Right lung (tissue), 5 donors: ENCODE results near the gene PKP1. TPM values are rescaled to one million over a fixed set of nuclear protein-coding genes. Genes with fewer than 3 reads are reported as not detected.

ENCODE experiments used
- DNase-seq, 2 donors: peaks; one replicate each; pipeline ENCODE4 v3.0.0-alpha.2; 2013
- polyA plus RNA-seq, 5 donors: library from polyadenylated mRNA; unstranded; fragments of 120-200 nt; gene quantifications; one replicate each; pipeline versions ENCODE4 v1.2.1 to v1.2.3, GENCODE V29; 2013; ENCODE audit warnings: inconsistent platforms in 1 of 5, low replicate concordance in 1 of 5; ENCODE audit not compliant: insufficient read length in 5 of 5, insufficient read depth in 1 of 5

Gene PKP1
- polyA plus RNA-seq, 5 donors, result 0.10 to 0.51 (median 0.18) TPM

- no peak for DNase-seq
Observed at GRCh38 chr1:201307760-201308499, 24.6 kb downstream of the PKP1 start.

GRCh38 chr1:201309416-201309815 is 26.1 kb downstream of the PKP1 start:
- peak; percentile 41 to 42 for DNase-seq

- no peak for DNase-seq
Observed at GRCh38 chr1:201310251-201310985, 27.1 kb downstream of the PKP1 start.

GRCh38 chr1:201310986-201311355 is 27.7 kb downstream of the PKP1 start:
- DNase-seq, result peak; percentile 65 to 74

GRCh38 chr1:201311356-201312011 is 28.2 kb downstream of the PKP1 start:
- no peak for DNase-seq

GRCh38 chr1:201312298-201312697 is 29.0 kb downstream of the PKP1 start:
- DNase-seq, result no peak

- DNase-seq, result no peak
Observed at GRCh38 chr1:201313086-201313485, 29.8 kb downstream of the PKP1 start.

GRCh38 chr1:201316556-201316955 is 33.2 kb downstream of the PKP1 start:
- no peak for DNase-seq

GRCh38 chr1:201317551-201317950 is 34.2 kb downstream of the PKP1 start:
- no peak for DNase-seq

- no peak for DNase-seq
Observed at GRCh38 chr1:201318504-201319340, 35.4 kb downstream of the PKP1 start.

GRCh38 chr1:201319631-201320030 is 36.3 kb downstream of the PKP1 start:
- no peak for DNase-seq

- no peak for DNase-seq
Observed at GRCh38 chr1:201320168-201320788, 37.0 kb downstream of the PKP1 start.

- DNase-seq, result no peak
Observed at GRCh38 chr1:201321826-201322390, 38.6 kb downstream of the PKP1 start.

- DNase-seq, result no peak
Observed at GRCh38 chr1:201322653-201323510, 39.6 kb downstream of the PKP1 start.

GRCh38 chr1:201324306-201324705 is 41.0 kb downstream of the PKP1 start:
- DNase-seq, result no peak

GRCh38 chr1:201324821-201325677 is 41.7 kb downstream of the PKP1 start:
- DNase-seq, result no peak

- DNase-seq, result no peak
Observed at GRCh38 chr1:201325678-201326060, 42.4 kb downstream of the PKP1 start.

GRCh38 chr1:201326710-201327109 is 43.4 kb downstream of the PKP1 start:
- no peak for DNase-seq

GRCh38 chr1:201327687-201328240 is 44.5 kb downstream of the PKP1 start:
- no peak for DNase-seq
